K562 (cell line): ENCODE results near the gene LARP4B. TPM values are rescaled to one million over a fixed set of nuclear protein-coding genes. Genes with fewer than 3 reads are reported as not detected.

Source experiments
- BACH1 ChIP-seq: fragments of 200-800 bp; sonication (Bioruptor generic); IDR thresholded peaks from 2 replicates; pipeline ENCODE4 v1.6.1; 2016; ENCODE audit warnings: missing genetic modification characterization, missing compliant biosample characterization
- BCOR ChIP-seq: fragments of 450-650 bp; IDR thresholded peaks from 2 replicates; pipeline ENCODE4 v1.6.1; 2016
- CEBPB ChIP-seq: fragments of 450-650 bp; IDR thresholded peaks from 2 replicates; pipeline ENCODE4 v1.6.1; 2016; ENCODE audit warnings: missing genetic modification characterization, missing compliant biosample characterization
- CTCFL ChIP-seq: IDR thresholded peaks from 2 replicates; pipeline ENCODE4 v1.6.1; 2011; ENCODE audit warnings: borderline replicate concordance, low read depth, mild to moderate bottlenecking, moderate library complexity, low read length; ENCODE audit not compliant: insufficient read depth, poor library complexity, severe bottlenecking
- GTF2E2 ChIP-seq: fragments of 200-800 bp; sonication (Bioruptor generic); IDR thresholded peaks from 2 replicates; pipeline ENCODE4 v1.6.1; 2016; ENCODE audit warnings: missing genetic modification characterization, missing compliant biosample characterization
- HINFP ChIP-seq: fragments of 450-650 bp; conservative IDR thresholded peaks from 2 replicates; pipeline ENCODE4 v1.6.1; 2016; ENCODE audit warnings: missing genetic modification characterization, low read depth, mild to moderate bottlenecking, control low read depth, missing compliant biosample characterization
- MYC ChIP-seq, 2 experiments: fragments of 250-450 bp in 1 of 2; sonication (Bioruptor Pico) in 1 of 2; IDR thresholded peaks; 2 replicates each; pipeline versions ENCODE4 v1.5.1 to v1.6.1; 2012 to 2021; ENCODE audit warnings: low read depth in 2 of 2, borderline replicate concordance in 1 of 2, improper control_type of control experiment in 1 of 2, low read length in 1 of 2, mild to moderate bottlenecking in 1 of 2, moderate library complexity in 1 of 2
- NFIC ChIP-seq: fragments of 450-650 bp; IDR thresholded peaks from 2 replicates; pipeline ENCODE4 v1.6.1; 2017; ENCODE audit warnings: mild to moderate bottlenecking, inconsistent platforms
- TAF15 ChIP-seq: fragments of 200-400 bp; formaldehyde crosslinking; IDR thresholded peaks from 2 replicates; pipeline ENCODE4 v1.6.1; 2017; ENCODE audit warnings: mild to moderate bottlenecking, low read depth, low read length, moderate library complexity
- ZNF175 ChIP-seq: fragments of 200-800 bp; sonication (Bioruptor generic); IDR thresholded peaks from 2 replicates; pipeline ENCODE4 v1.6.1; 2016; ENCODE audit warnings: low read depth, mild to moderate bottlenecking, missing genetic modification characterization, missing compliant biosample characterization
- polyA plus RNA-seq, 8 experiments: library from polyadenylated mRNA; depleted of rRNA in 4 of 8; stranded (reverse) in 5 of 8; unstranded in 3 of 8; fragments of >200 nt; fragmentation: Nextera tagmentation in 2 of 8; fragmentation: Illumina TruSeq in 1 of 8; extraction: Ambion mirVana in 2 of 8; extraction: Trizol in 1 of 8; gene quantifications; 2 replicates each; pipeline versions ENCODE4 v1.2.1 to v1.2.3, GENCODE V29; 2011 to 2014; ENCODE audit warnings: inconsistent platforms in 1 of 8, missing spikeins in 1 of 8
- total RNA-seq, 7 experiments: library from RNA; depleted of rRNA in 6 of 7; stranded (reverse); fragments of >200 nt in 6 of 7; fragmentation: Illumina TruSeq in 2 of 7; extraction: Trizol in 2 of 7; gene quantifications; 2 replicates each; pipeline versions ENCODE4 v1.2.1 to v1.2.3, GENCODE V29; 2011 to 2021; ENCODE audit warnings: low replicate concordance in 1 of 7
- TF ChIP-seq, protein P1 (sequence below), 3 experiments: IDR thresholded peaks in 2 of 3; conservative IDR thresholded peaks in 1 of 3; 2 replicates each; pipeline ENCODE4 v1.5.1; 2011 to 2012; ENCODE audit warnings: low read length in 3 of 3, mild to moderate bottlenecking in 3 of 3, control low read depth in 2 of 3, improper control_type of control experiment in 1 of 3, inconsistent platforms in 1 of 3, low read depth in 1 of 3, mixed read lengths in 1 of 3, moderate library complexity in 1 of 3; ENCODE audit not compliant: insufficient read depth in 2 of 3
- TF ChIP-seq, protein P2 (sequence below), 2 experiments: fragments of 450-650 bp; conservative IDR thresholded peaks; 2 replicates each; pipeline ENCODE4 v1.6.1; 2017; ENCODE audit warnings: mild to moderate bottlenecking in 2 of 2, moderate library complexity in 2 of 2
- TF ChIP-seq, protein P3 (sequence below), 2 experiments: fragments of 450-650 bp in 1 of 2; sonication (generic) in 1 of 2; formaldehyde crosslinking in 1 of 2; IDR thresholded peaks in 1 of 2; conservative IDR thresholded peaks in 1 of 2; 2 replicates each; pipeline versions ENCODE4 v1.6.1 to v1.8.1; 2016 to 2023; ENCODE audit warnings: mild to moderate bottlenecking in 2 of 2, moderate library complexity in 2 of 2, inconsistent platforms in 1 of 2, missing genetic modification reagents in 1 of 2

Gene LARP4B
- total and polyA plus RNA-seq, 9 of the 15 experiments (the other 6 are each of a cell fraction or from before 2014, with no cell fraction given): 11.8 to 130 (median 42.6) TPM

- TF ChIP-seq TAF15: no peak
- no peak for TF ChIP-seq HINFP
- 0 out of 2 replicates have a peak, but pooled peaks have one; percentile 24 for TF ChIP-seq MYC (IDR thresholded peaks at IDR 0.05; ENCODE audit: low read depth, low read length)
- no peak for TF ChIP-seq MYC (CRISPR knock-in tag; IDR thresholded peaks at IDR 0.05; ENCODE audit: borderline replicate concordance, low read depth)
- TF ChIP-seq GTF2E2 (tag): no peak
- TF ChIP-seq, protein P1, sequence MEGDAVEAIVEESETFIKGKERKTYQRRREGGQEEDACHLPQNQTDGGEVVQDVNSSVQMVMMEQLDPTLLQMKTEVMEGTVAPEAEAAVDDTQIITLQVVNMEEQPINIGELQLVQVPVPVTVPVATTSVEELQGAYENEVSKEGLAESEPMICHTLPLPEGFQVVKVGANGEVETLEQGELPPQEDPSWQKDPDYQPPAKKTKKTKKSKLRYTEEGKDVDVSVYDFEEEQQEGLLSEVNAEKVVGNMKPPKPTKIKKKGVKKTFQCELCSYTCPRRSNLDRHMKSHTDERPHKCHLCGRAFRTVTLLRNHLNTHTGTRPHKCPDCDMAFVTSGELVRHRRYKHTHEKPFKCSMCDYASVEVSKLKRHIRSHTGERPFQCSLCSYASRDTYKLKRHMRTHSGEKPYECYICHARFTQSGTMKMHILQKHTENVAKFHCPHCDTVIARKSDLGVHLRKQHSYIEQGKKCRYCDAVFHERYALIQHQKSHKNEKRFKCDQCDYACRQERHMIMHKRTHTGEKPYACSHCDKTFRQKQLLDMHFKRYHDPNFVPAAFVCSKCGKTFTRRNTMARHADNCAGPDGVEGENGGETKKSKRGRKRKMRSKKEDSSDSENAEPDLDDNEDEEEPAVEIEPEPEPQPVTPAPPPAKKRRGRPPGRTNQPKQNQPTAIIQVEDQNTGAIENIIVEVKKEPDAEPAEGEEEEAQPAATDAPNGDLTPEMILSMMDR (IDR thresholded peaks at IDR 0.05 in 2 of 3, conservative IDR thresholded peaks at IDR 0.05 in 1 of 3; ENCODE audit: insufficient read depth in 2 of 3, low read depth in 1 of 3, low read length in 3 of 3): no peak
- TF ChIP-seq CEBPB (tag): peak; percentile 76
- TF ChIP-seq NFIC: no peak
- TF ChIP-seq BCOR: peak; percentile 23; the same call in 1 of the 2 replicates
- TF ChIP-seq CTCFL: no peak
- TF ChIP-seq, protein P2, sequence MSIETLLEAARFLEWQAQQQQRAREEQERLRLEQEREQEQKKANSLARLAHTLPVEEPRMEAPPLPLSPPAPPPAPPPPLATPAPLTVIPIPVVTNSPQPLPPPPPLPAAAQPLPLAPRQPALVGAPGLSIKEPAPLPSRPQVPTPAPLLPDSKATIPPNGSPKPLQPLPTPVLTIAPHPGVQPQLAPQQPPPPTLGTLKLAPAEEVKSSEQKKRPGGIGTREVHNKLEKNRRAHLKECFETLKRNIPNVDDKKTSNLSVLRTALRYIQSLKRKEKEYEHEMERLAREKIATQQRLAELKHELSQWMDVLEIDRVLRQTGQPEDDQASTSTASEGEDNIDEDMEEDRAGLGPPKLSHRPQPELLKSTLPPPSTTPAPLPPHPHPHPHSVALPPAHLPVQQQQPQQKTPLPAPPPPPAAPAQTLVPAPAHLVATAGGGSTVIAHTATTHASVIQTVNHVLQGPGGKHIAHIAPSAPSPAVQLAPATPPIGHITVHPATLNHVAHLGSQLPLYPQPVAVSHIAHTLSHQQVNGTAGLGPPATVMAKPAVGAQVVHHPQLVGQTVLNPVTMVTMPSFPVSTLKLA (conservative IDR thresholded peaks at IDR 0.05): no peak
- no peak for TF ChIP-seq ZNF175 (CRISPR knock-in tag)
- TF ChIP-seq, protein P3, sequence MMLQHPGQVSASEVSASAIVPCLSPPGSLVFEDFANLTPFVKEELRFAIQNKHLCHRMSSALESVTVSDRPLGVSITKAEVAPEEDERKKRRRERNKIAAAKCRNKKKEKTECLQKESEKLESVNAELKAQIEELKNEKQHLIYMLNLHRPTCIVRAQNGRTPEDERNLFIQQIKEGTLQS (IDR thresholded peaks at IDR 0.05): peak; percentile 64
- TF ChIP-seq, protein P3 (CRISPR knock-in tag; conservative IDR thresholded peaks at IDR 0.05): no peak
- TF ChIP-seq BACH1 (tag): no peak
These were observed 38.1 kb upstream of the LARP4B start (continued) for GRCh38 chr10:969473-970150.
